ENCODE results near the gene EML4. TPM values are rescaled to one million over a fixed set of nuclear protein-coding genes. Genes with fewer than 3 reads are reported as not detected.
A peak's percentile ranks its signal among the peaks of the same experiment; 100 is the strongest.

The EML4 gene
- total and polyA plus RNA-seq, 9 of the 15 experiments (the other 6 are each of a cell fraction or from before 2014, with no cell fraction given): 14.7 to 48.3 (median 36.5) TPM

DNA sequence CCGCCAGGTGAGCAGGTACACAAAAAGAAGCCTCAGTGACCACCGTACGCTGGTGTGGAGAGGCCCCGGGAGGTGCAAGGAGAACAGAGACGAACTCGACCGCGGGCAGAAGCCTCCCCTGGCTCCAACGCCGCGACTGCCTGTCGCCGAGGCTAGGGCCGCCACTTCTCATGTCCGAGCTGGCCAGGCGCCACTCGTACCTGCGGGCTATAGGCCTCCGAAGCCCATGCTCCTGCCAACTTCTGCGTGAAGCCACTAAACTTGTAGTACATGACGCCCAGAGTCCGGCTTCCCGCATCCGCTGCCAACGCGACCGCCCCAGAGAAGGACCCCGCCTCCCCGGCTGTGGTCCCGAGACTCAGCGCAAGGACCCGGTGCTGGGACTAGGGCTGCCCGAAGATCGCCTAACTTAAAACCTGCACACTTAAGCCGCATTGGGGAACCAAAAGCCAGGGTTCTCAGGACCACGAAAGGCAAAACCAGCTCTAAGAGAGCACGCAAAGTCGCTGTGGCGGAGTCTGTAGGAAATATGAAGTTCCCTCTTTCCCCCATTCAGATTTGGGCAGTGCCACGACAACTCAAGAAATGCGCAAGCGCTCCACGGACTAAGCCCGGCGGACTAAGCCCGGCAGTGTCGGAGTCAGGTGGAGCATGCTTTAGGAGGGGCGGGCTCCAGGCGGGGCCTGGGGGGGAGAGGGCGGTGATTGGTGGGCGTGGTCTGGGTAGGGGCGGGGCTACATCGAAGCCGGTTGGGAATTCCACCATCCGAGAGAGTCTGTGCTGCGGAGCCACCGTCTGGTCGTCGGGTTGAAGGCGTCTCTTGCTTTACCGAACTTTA lies 192.0 kb downstream of the EML4 start, which contains the start of gene COX7A2L (continued):
- TF ChIP-seq, protein P1, sequence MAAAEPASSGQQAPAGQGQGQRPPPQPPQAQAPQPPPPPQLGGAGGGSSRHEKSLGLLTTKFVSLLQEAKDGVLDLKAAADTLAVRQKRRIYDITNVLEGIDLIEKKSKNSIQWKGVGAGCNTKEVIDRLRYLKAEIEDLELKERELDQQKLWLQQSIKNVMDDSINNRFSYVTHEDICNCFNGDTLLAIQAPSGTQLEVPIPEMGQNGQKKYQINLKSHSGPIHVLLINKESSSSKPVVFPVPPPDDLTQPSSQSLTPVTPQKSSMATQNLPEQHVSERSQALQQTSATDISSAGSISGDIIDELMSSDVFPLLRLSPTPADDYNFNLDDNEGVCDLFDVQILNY (CRISPR knock-in tag; IDR thresholded peaks at IDR 0.05): 0 out of 2 replicates have a peak, but pooled peaks have one; percentile 41
- TF ChIP-seq FOXK2 (conservative IDR thresholded peaks at IDR 0.05 in 1 of 2, IDR thresholded peaks at IDR 0.05 in 1 of 2; ENCODE audit: low read depth in 2 of 2) (peak in 1 of 2 experiments; percentile 40; a peak in 2 of 4 replicates), PHF8 (IDR thresholded peaks at IDR 0.05; ENCODE audit: borderline replicate concordance, low read length) (peak; percentile 88; the same call in 1 of the 2 replicates), ZNF431 (CRISPR knock-in tag; IDR thresholded peaks at IDR 0.05) (no peak), GABPA (tag; conservative IDR thresholded peaks at IDR 0.05; ENCODE audit: low read depth) (0 out of 2 replicates have a peak, but pooled peaks have one; percentile 29), HDAC1 (IDR thresholded peaks at IDR 0.05) (peak in 1 of 2 experiments; percentile 58; a peak in 2 of 4 replicates), CREM (IDR thresholded peaks at IDR 0.05; ENCODE audit: low read depth) (peak; percentile 89), RBBP5 (IDR thresholded peaks at IDR 0.05; ENCODE audit: borderline replicate concordance, insufficient read depth, low read length, poor library complexity, severe bottlenecking) (peak; percentile 94), ZEB2 (IDR thresholded peaks at IDR 0.05) (no peak), JUN (IDR thresholded peaks at IDR 0.05; ENCODE audit: borderline replicate concordance, low read depth, low read length) (peak; percentile 12; the same call in 1 of the 2 replicates), JUN (CRISPR knock-in tag; IDR thresholded peaks at IDR 0.05; ENCODE audit: borderline replicate concordance) (no peak; the same call in 1 of the 2 replicates), ZFP30 (CRISPR knock-in tag; IDR thresholded peaks at IDR 0.05; ENCODE audit: borderline replicate concordance) (no peak), NR2C2 (CRISPR knock-in tag; IDR thresholded peaks at IDR 0.05) (peak; percentile 40; the same call in 1 of the 2 replicates), NR2C2 (tag; IDR thresholded peaks at IDR 0.05) (peak; percentile 30; the same call in 1 of the 2 replicates), TEAD4 (IDR thresholded peaks at IDR 0.05; ENCODE audit: low read length) (peak; percentile 25; the same call in 1 of the 2 replicates), TEAD4 (CRISPR knock-in tag; IDR thresholded peaks at IDR 0.05; ENCODE audit: borderline replicate concordance) (no peak), NR3C1 (CRISPR knock-in tag; IDR thresholded peaks at IDR 0.05) (no peak), RBFOX2 (IDR thresholded peaks at IDR 0.05; ENCODE audit: low read depth, low read length) (peak; percentile 94)
- TF ChIP-seq, protein P2, sequence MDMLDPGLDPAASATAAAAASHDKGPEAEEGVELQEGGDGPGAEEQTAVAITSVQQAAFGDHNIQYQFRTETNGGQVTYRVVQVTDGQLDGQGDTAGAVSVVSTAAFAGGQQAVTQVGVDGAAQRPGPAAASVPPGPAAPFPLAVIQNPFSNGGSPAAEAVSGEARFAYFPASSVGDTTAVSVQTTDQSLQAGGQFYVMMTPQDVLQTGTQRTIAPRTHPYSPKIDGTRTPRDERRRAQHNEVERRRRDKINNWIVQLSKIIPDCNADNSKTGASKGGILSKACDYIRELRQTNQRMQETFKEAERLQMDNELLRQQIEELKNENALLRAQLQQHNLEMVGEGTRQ (CRISPR knock-in tag; IDR thresholded peaks at IDR 0.05): peak; percentile 73
- TF ChIP-seq, protein P3, sequence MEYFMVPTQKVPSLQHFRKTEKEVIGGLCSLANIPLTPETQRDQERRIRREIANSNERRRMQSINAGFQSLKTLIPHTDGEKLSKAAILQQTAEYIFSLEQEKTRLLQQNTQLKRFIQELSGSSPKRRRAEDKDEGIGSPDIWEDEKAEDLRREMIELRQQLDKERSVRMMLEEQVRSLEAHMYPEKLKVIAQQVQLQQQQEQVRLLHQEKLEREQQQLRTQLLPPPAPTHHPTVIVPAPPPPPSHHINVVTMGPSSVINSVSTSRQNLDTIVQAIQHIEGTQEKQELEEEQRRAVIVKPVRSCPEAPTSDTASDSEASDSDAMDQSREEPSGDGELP (CRISPR knock-in tag; IDR thresholded peaks at IDR 0.05; ENCODE audit: borderline replicate concordance): peak; percentile 86
- TF ChIP-seq, protein P4, sequence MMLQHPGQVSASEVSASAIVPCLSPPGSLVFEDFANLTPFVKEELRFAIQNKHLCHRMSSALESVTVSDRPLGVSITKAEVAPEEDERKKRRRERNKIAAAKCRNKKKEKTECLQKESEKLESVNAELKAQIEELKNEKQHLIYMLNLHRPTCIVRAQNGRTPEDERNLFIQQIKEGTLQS (IDR thresholded peaks at IDR 0.05): no peak
- TF ChIP-seq, protein P4 (CRISPR knock-in tag; conservative IDR thresholded peaks at IDR 0.05): peak; percentile 80; the same call in 1 of the 2 replicates
- TF ChIP-seq, protein P5, sequence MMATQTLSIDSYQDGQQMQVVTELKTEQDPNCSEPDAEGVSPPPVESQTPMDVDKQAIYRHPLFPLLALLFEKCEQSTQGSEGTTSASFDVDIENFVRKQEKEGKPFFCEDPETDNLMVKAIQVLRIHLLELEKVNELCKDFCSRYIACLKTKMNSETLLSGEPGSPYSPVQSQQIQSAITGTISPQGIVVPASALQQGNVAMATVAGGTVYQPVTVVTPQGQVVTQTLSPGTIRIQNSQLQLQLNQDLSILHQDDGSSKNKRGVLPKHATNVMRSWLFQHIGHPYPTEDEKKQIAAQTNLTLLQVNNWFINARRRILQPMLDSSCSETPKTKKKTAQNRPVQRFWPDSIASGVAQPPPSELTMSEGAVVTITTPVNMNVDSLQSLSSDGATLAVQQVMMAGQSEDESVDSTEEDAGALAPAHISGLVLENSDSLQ (IDR thresholded peaks at IDR 0.05): peak; percentile 28; the same call in 1 of the 2 replicates
